Measurements from ENCODE around the gene SPANXD. TPM values are rescaled to one million over a fixed set of nuclear protein-coding genes. Genes with fewer than 3 reads are reported as not detected.
"Not testable (repeated sequence)": the region's sequence is repeated elsewhere in the genome, so short reads cannot be mapped to it uniquely, and the experiment has no call there.

Gene SPANXD
- not detected for total RNA-seq

GRCh38 chrX:141698639-141699038, at the start of gene SPANXD:
Gene SPANXD (minus strand): TSS chrX:141698739. CDS start chrX:141698405, 334 bp downstream.
- DNase-seq (ENCODE audit: low read depth in 2 of 3, low spot score in 2 of 3) = not testable (repeated sequence)

- DNase-seq (ENCODE audit: low read depth in 2 of 3, low spot score in 2 of 3) = no peak
Measured at GRCh38 chrX:141742666-141743065, 44.1 kb upstream of the SPANXD start.

GRCh38 chrX:141736656-141737055, 38.1 kb upstream of the SPANXD start:
- DNase-seq (ENCODE audit: low read depth in 2 of 3, low spot score in 2 of 3) = no peak

GRCh38 chrX:141733371-141733770, 34.8 kb upstream of the SPANXD start:
- DNase-seq (ENCODE audit: low read depth in 2 of 3, low spot score in 2 of 3) = no peak

GRCh38 chrX:141732031-141732430, 33.5 kb upstream of the SPANXD start:
- no peak for DNase-seq (ENCODE audit: low read depth in 2 of 3, low spot score in 2 of 3)

- no peak for DNase-seq (ENCODE audit: low read depth in 2 of 3, low spot score in 2 of 3)
Measured at GRCh38 chrX:141724186-141724585, 25.6 kb upstream of the SPANXD start.

- no peak for DNase-seq (ENCODE audit: low read depth in 2 of 3, low spot score in 2 of 3)
Measured at GRCh38 chrX:141714680-141715079, 16.1 kb upstream of the SPANXD start.

GRCh38 chrX:141701072-141701471, 2.5 kb upstream of the SPANXD start:
- no peak for DNase-seq (ENCODE audit: low read depth in 2 of 3, low spot score in 2 of 3)

GRCh38 chrX:141673946-141674345, 24.6 kb downstream of the SPANXD start:
- DNase-seq (ENCODE audit: low read depth in 2 of 3, low spot score in 2 of 3) = no peak

- no peak for DNase-seq (ENCODE audit: low read depth in 2 of 3, low spot score in 2 of 3)
Measured at GRCh38 chrX:141669689-141670088, 28.9 kb downstream of the SPANXD start.

GRCh38 chrX:141668371-141668770, 30.2 kb downstream of the SPANXD start:
- no peak for DNase-seq (ENCODE audit: low read depth in 2 of 3, low spot score in 2 of 3)

- no peak for DNase-seq (ENCODE audit: low read depth in 2 of 3, low spot score in 2 of 3)
Measured at GRCh38 chrX:141662781-141663180, 35.8 kb downstream of the SPANXD start.

- DNase-seq (ENCODE audit: low read depth in 2 of 3, low spot score in 2 of 3) = no peak
Measured at GRCh38 chrX:141652286-141652685, 46.3 kb downstream of the SPANXD start.

Other genes starting within 250 kb of the SPANXD start
- gene SPANXA1, start 114.0 kb downstream of the SPANXD start, total RNA-seq = not detected
- gene SPANXA2, start 109.0 kb downstream of the SPANXD start, total RNA-seq = not detected
- under 0.01 TPM for gene MAGEC3, start 139.6 kb upstream of the SPANXD start, total RNA-seq
- gene MAGEC1, start 205.2 kb upstream of the SPANXD start, total RNA-seq = not detected

All from hematopoietic multipotent progenitor cell (in vitro differentiated cells).